HG03432 (cell line): ENCODE data around the gene AXIN1.
"Not testable (repeated sequence)": the region's sequence is repeated elsewhere in the genome, so short reads cannot be mapped to it uniquely, and the experiment has no call there.

Experiments
- ATAC-seq: cut with Tn5 transposase; IDR thresholded peaks from one replicate; pipeline ENCODE4 v1.9.1; 2021; ENCODE audit warnings: mild to moderate bottlenecking, moderate library complexity; ENCODE audit not compliant: unreplicated experiment

AXIN1 gene

DNA sequence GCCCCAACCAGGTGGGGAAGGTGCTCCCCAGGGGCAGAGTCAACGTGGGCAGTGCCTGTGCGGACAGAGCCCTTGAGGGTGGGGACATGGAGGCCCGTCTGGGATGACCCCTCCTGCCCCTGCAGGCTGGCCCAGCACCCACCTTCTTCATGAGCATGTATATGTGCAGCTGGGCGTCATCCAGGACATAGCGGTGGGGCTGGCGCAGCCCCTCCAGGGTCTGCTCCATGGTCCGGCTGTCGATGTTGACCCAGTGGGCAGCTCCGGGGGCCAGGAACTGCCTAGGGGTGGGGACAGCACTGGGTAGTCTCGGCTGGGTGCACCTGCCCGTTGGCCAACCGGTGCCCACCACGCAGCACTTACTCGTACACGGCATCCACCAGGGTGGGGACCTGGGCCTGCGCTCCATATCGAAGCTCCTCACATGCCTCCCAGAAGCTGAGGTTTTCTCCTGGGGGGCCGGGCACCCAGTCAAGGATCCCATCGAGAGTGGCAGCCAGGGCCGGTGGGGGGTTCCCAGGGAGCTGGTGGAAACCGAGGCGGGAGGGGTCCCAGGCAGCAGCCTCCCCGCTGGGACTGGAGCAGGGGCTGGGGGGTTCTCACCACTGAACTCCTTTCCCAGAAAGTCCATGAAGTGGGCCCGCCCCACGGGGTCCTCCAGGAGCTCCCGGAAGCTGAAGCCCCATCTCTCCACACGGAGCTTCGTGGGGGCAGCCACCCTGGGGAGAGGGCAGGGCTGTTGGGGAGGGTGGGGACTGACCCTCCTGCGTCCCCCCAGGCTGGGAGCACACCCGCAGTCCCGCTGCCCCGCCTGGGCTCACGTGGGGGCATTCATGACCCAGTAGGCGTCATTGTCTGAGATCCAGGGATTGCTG lies 81.9 kb downstream of the AXIN1 start:
- ATAC-seq = no peak

DNA sequence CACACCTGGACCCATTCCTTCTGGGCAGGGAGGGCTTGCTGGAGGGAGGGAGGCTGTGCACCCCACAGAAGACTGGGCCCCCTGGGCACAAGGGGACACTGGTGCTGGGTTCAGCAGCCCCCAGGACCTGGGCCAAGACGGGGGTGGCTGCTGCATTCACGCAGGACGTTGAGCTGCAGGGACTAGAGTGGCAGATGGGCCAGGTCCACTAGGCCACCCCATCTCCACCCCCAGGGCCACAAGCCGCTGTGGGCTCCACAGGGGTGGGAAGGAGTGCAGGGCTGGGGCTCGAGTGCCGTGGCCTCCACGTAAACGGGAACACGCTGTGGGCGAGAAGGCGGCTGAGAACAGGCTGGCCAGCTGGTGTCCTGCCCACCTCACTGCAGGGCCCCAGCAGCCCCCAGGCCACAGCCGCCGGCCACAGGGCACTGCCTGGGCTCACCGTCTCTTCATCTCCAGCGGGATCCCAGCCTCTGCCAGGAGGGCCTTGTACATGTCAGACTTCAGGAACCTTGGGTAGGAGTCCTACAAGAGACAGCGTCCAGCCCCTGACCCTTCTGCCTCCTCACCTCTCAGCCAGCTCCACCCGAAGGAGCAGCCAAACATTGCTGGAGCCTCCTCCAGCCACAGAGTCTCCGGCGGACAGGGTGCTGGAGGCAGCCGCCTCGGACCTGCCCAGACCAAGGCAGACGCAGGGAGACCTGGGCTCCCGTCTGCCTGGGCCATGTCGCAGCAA lies 83.3 kb downstream of the AXIN1 start:
- ATAC-seq = no peak

DNA sequence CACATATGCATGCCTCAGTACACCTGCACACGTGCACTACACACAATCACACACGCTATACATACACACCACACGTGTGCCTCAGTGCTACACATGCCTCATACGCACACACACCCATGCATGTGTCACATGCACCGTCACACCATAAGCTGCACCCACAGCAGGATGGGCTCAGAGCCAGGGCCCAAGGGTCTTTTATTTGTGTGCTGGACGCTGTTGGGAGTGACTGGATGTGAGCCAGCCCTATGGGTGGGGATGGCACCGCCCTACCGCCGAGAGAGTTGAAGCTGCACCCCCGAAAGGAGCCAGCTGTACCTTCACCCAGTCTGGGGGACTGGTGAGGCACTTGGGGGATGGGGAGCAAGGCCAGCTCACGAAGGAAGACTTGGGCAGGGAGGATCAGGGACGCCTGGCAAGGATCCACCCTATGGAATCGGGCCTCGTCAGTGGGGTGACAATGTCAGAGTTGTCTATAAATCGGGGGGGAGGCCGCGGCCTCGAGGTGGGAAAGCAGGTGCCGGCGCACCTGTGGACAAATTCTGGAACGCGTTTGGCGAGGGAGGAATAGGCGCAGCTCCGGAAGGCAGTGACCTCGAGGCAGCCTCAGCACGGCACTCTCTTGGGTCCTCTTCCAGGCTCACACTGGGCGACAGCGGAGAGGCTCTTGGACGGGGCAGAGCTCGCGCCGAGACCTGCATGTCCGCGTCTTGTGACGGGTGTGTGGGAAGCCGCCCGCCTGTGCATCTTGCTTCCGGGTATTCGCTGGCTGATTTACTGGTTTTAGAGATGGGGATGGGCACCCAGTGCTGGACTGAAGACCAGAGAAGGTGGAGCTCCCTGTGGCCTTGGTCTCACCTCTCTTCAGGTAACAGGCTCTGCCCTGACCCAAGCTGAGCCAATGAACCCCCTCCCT lies 84.1 kb downstream of the AXIN1 start:
- ATAC-seq = no peak

DNA sequence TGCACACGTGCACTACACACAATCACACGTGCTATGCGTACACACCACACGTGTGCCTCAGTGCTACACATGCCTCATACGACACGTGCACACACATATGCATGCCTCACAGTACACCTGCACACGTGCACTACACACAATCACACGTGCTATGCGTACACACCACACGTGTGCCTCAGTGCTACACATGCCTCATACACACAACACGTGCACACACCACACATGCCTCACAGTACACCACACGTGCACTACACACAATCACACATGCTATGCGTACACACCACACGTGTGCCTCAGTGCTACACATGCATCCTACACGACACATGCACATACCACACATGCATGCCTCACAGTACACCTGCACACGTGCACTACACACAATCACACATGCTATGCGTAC lies 85.0 kb downstream of the AXIN1 start:
- ATAC-seq = not testable (repeated sequence)

DNA sequence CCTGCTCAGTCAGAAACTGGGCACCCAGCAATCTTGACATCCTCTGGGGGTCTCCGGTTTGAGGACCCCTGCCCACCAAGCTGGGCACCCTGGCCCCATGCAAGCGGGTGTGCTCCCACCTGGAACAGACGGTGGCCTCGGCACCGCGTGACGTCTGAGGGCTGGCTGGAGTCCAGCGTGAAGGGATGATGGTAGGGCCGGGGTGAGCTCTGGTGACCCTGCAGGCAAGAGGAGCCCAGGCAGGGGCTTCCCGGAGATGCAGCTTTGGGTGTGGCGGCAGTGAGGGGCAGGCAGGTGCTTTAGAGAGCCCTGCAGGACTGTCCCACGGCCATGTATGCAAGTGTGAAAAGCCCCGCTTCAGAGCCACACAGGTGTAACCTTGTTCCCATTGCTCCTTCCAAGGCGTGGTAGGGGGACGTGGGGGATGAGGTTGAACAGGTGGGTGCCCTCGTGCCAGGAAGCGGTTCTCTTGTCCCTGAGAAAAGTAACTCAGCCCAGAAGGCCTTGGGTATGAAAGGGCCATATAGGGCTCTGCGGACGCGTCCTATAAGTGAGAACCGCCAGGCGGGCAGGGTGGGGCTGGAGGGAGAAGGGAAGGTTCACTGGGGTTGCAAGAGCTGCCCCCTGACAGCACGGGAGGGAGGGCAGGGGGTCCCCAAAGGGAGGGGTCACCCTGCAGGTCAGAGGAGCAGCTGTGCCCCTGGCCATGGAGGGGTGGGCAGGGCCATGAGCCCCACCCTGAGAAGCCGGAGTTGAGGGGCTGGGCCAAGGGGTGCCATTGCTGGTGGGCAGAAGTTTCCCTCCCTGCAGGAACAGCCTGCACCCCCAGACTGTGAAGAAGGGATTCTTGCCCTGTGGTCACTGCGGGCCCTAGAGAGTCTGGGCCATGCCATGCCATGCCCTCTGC lies 86.0 kb downstream of the AXIN1 start:
- no peak for ATAC-seq

DNA sequence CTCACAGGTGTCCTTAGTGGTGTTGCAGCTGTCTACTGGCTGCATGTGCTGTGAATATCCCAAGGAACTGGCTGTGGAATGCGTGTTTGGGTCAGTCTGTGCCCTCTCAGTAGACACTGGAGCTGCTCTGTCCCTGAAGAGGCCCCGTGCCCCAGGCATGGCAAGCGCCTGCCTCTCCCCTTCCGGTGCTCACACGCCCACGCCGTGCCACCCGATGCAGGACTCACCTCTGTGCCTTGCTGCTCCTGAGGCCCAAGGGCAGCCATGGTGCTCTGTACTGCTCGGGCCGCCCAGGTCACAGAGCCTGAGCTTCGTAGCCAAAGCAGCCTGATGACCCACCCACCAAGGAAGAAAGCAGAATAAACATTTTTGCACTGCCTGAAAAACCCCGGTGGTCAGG lies 86.8 kb downstream of the AXIN1 start:
- ATAC-seq = no peak

DNA sequence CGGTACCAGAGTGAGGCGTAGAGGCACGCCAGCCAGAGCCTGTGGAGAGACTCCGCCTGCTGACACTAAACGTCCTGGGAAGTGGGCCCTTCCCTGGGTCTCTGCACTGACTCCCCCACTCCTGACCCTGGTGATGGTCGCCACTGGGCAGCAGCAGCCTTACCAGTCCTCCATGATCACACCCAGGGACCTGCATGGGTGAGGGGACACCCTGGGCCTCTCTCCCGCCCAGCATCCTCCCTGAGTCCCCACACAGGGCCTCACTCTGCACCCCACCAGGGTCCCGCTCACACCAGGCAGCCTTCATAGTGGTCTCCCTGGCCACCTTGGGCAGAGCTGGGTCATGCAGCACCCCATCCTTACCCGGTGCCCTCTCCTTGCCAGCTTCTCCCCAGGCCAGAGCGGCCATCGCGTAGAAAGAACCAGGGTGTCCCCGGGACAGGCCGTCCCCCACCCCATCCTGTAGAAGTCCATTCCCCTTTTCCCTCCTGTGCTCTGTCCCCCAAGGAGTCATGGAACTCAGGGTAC lies 87.5 kb downstream of the AXIN1 start:
- no peak for ATAC-seq

DNA sequence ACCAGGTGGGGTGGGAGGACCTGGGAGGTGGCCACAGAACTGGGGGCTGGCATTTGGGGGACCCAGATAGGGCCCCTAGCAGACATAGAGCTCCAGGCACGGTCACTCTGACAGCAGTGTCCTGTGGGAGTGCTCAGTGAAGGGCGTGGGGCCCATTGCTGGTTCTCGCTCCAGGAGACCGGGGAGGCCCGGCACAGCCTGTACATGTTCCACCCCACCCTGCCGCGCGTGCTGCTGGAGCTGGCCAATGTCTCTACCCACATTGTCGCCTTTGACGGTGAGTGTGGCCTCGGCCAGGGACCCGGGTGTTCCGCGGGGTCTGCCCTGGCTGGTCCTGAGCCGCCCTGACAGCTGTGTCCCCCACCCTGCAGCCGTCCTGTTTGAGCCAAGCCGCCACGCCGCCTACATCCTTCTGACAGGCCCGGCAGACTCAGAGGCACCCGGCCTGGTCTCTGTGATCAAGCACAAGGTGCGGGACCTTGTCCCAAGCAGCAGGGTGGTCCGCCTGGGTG lies 88.0 kb downstream of the AXIN1 start:
- ATAC-seq = no peak

DNA sequence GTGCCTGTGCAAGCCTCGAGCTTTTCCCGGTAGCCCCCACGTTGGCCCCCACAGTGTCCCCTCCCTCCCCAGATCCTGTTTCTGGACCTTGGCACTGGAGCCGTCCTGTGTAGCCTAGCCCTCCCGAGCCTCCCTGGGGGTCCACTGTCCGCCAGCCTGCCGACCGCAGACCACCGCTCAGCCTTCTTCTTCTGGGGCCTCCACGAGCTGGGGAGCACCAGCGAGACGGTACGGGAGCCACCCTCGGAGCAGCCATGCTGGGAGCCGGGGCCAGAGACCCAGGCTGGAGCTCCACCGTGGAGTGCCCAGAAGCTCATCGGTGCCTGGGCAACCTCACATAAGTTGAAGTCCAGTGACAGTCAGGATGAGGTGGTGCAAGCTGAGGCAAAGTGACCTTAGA lies 88.6 kb downstream of the AXIN1 start:
- no peak for ATAC-seq

DNA sequence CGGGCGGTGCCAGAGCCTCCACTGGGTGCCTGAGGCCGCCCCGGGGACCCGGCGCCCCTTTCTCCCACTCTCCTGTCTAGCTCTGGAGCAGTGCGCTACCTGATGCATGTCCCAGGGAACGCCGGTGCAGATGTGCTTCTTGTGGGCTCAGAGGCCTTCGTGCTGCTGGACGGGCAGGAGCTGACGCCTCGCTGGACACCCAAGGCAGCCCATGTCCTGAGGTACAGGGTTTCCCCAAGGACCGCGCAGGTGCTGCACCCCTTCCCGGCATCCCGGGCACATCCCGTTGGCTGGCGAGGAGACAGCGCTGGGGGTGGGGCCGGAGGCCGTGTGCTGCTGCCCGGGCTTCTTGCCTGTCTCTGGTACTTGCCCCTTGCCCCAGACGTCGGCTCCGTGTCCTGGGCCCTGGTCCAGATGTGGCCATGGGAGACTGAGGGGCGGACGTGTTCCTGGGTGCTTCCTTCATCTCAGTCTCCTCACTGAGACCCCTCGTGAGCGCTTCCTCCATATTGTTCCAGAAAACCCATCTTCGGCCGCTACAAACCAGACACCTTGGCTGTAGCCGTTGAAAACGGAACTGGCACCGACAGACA lies 89.2 kb downstream of the AXIN1 start:
- no peak for ATAC-seq

DNA sequence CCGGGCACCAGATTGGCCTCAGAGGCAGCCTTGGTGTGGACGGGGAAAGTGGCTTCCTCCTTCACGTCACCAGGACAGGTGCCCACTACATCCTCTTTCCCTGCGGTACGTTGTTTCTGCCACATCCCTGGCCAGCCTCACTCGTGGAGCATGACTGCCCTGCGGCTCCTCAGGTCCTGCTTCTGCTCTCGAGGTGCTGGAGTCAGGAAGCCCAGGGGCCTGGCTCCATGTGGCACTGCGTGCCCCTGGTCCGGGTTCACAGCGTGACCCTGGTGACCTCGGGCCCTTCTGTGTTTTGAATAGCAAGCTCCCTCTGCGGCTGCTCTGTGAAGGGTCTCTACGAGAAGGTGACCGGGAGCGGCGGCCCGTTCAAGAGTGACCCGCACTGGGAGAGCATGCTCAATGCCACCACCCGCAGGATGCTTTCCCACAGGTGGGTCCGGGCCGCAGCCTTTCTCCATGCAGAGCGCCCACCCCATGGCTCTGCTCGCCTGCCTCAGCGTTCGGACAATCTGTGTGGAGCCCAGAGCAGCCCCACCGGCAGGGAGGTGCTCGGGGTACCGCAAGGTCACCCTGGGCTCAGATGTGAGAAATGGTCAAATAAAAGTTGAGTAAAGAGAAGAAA lies 90.3 kb downstream of the AXIN1 start:
- ATAC-seq = no peak

DNA sequence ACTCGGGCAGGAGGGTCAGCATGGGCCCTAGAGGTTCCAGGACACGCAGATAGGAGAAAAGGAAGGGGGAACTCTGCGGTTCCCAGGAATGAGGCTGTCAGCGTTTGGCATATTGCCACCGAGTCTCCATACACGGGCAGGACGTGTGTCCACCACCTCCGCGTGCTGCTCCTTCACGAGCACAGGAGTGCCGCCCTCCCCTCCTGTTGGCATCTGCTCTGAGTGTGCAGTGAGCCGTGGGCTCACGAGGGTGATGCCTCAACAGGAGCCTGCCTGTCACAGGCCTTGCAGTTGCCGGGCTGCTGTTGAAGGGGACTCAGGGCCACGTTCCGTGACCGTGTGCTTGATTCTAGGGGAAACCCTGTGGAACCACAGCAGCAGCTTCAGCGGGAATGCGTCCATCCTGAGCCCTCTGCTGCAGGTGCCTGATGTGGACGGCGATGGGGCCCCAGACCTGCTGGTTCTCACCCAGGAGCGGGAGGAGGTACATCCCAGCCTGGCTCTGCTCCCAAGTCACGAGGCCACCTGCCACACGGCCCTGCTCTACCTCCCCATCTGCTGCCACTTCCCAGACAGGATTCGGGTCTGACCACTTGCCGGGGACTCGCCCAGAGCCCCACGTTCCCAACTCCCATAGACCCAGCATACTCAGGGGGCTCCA lies 91.4 kb downstream of the AXIN1 start:
- no peak for ATAC-seq

DNA sequence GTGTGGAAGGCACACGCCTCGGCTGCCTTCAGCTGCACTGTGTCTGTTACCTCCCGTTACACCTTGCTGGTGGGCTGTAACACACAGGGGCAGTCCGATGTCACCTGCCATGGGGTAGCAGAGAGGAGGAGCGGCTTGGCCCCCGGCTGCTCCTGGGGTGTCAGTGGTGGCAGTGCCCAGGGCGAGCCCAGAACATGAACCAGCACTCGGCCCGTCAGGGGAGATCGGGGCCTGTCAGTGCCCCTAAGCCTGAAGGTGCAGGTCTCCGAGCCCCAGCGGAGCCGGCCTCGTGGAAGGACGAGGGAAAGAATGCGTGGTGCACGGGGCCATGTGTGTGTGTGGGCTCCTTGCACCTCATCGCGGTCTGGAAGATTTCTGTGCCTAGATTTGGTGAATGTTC lies 92.2 kb downstream of the AXIN1 start:
- no peak for ATAC-seq

DNA sequence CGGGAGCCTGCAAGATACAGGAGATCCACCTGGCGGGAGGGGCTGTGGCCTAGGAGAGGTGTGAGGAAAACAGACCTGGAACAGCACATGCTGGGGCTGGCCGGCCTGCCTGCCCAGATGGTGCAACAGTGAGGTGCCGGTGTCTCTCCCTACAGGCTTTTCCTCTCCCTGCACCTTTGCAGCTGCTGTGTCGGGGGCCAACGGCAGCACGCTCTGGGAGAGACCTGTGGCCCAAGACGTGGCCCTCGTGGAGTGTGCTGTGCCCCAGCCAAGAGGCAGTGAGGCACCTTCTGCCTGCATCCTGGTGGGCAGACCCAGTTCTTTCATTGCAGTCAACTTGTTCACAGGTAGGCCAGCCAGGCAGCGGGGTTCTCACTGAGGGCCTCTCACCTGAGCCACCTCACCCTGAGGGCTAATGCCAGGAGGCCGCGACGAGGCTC lies 92.7 kb downstream of the AXIN1 start:
- ATAC-seq = no peak

DNA sequence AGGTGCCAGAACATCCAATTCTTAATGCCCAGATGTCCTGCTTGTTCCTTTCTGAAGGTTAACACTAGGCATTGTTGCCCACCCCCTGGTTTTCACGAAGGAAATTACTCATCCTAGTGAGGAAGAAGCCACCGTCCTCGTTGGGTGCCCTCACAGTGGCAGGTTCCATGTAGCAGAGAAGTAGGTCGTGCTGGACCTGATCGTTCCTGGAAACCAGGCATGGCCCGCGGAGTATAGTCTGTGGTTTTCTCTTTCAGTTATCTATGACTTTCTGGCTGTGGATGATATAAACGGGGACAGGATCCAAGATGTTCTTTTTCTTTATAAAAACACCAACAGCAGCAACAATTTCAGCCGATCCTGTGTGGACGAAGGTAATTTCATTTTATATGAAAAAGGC lies 93.3 kb downstream of the AXIN1 start:
- no peak for ATAC-seq

DNA sequence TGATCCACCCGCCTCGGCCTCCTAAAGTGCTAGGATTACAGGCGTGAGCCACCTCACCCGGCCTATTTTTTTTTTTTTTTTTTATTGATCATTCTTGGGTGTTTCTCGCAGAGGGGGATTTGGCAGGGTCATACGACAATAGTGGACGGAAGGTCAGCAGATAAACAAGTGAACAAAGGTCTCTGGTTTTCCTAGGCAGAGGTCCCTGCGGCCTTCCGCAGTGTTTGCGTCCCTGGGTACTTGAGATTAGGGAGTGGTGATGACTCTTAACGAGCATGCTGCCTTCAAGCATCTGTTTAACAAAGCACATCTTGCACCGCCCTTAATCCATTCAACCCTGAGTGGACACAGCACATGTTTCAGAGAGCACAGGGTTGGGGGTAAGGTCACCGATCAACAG lies 94.4 kb downstream of the AXIN1 start:
- not testable (repeated sequence) for ATAC-seq

DNA sequence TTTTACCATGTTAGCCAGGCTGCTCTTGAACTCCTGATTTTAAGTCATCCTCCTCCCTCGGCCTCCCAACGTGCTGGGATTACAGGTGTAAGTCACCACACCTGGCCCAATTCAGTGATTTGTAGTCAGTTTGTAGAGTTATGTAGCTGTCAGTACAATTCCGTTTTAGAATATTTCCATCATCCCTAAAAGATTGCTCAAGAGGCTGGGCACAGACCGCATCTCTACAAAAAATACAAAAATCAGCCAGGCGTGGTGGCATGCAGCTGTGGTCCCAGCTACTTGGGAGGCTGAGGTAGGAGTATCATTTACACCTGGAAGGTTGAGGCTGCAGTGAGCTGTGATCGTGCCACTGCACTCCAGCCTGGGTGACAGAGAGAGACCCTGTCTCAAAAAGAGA lies 97.3 kb downstream of the AXIN1 start:
- no peak for ATAC-seq

DNA sequence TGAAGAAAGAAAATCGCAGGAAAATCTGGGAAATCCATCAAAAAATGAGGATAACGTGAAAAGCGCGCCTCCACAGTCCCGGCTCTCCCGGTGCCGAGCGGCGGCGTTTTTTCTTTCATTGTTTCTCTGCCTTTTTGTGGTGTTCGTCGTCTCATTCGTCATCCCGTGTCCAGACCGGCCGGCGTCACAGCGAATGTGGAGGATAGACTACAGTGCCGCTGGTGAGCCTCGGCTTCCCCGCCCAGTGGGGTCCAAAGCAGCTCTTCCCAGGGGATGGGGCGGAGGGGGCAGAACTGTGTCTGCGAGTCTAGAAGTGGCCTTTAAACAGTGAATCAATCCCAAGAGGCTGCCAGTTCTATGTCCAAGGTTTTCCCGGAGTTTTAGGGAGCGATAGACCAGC lies 98.1 kb downstream of the AXIN1 start:
- ATAC-seq = no peak
